ENCODE data around the gene SLC7A1. TPM values are rescaled to one million over a fixed set of nuclear protein-coding genes. Genes with fewer than 3 reads are reported as not detected.

SLC7A1 gene
- total RNA-seq, 1 donor from 2014 or later = 8.2 TPM

- DNase-seq (ENCODE audit: low spot score) = no peak
Measured at GRCh38 chr13:29511106-29511796, 84.2 kb downstream of the SLC7A1 start.

- no peak for DNase-seq (ENCODE audit: low spot score)
Measured at GRCh38 chr13:29510651-29511084, 84.8 kb downstream of the SLC7A1 start.

GRCh38 chr13:29509999-29510589 is 85.4 kb downstream of the SLC7A1 start:
- no peak for DNase-seq (ENCODE audit: low spot score)

- no peak for DNase-seq (ENCODE audit: low spot score)
Measured at GRCh38 chr13:29508876-29509252, 86.6 kb downstream of the SLC7A1 start.

GRCh38 chr13:29508130-29508875 is 87.2 kb downstream of the SLC7A1 start:
- peak; percentile 88 for DNase-seq (ENCODE audit: low spot score)

- DNase-seq (ENCODE audit: low spot score) = no peak
Measured at GRCh38 chr13:29507356-29507755, 88.1 kb downstream of the SLC7A1 start.

- no peak for DNase-seq (ENCODE audit: low spot score)
Measured at GRCh38 chr13:29505950-29506349, 89.5 kb downstream of the SLC7A1 start.

- no peak for DNase-seq (ENCODE audit: low spot score)
Measured at GRCh38 chr13:29505511-29505910, 90.0 kb downstream of the SLC7A1 start.

GRCh38 chr13:29504691-29505090 is 90.8 kb downstream of the SLC7A1 start:
- DNase-seq (ENCODE audit: low spot score) = no peak

- DNase-seq (ENCODE audit: low spot score) = no peak
Measured at GRCh38 chr13:29503041-29503837, 92.2 kb downstream of the SLC7A1 start.

- DNase-seq (ENCODE audit: low spot score) = no peak
Measured at GRCh38 chr13:29502391-29503008, 93.0 kb downstream of the SLC7A1 start.

- DNase-seq (ENCODE audit: low spot score) = no peak
Measured at GRCh38 chr13:29501674-29502073, 93.8 kb downstream of the SLC7A1 start.

- DNase-seq (ENCODE audit: low spot score) = no peak
Measured at GRCh38 chr13:29500386-29500785, 95.1 kb downstream of the SLC7A1 start.

GRCh38 chr13:29499506-29500165 is 95.9 kb downstream of the SLC7A1 start:
- DNase-seq (ENCODE audit: low spot score) = no peak

GRCh38 chr13:29498426-29499040 is 97.0 kb downstream of the SLC7A1 start:
- DNase-seq (ENCODE audit: low spot score) = no peak

GRCh38 chr13:29497137-29497654 is 98.3 kb downstream of the SLC7A1 start:
- DNase-seq (ENCODE audit: low spot score) = peak; percentile 48

GRCh38 chr13:29496241-29496712 is 99.2 kb downstream of the SLC7A1 start:
- DNase-seq (ENCODE audit: low spot score) = no peak

GRCh38 chr13:29494520-29494919 is 101.0 kb downstream of the SLC7A1 start:
- DNase-seq (ENCODE audit: low spot score) = no peak

- no peak for DNase-seq (ENCODE audit: low spot score)
Measured at GRCh38 chr13:29493796-29494195, 101.7 kb downstream of the SLC7A1 start.

- no peak for DNase-seq (ENCODE audit: low spot score)
Measured at GRCh38 chr13:29491248-29491647, 104.2 kb downstream of the SLC7A1 start.
